ENCODE results near the gene TRIM24. TPM values are rescaled to one million over a fixed set of nuclear protein-coding genes. Genes with fewer than 3 reads are reported as not detected.

Gene TRIM24
- total RNA-seq, 6 experiments from 2014 or later, result 7.9 to 11.2 (median 9.9) TPM

- DNase-seq, result no peak
- H3K36me3 Mint-ChIP-seq (ENCODE audit: low read depth), result peaks cover 5% of the 10 kb centered on the region; the same call in 1 of the 2 replicates
- H3K27me3 Mint-ChIP-seq (ENCODE audit: insufficient read depth), result no peaks in the 10 kb centered on the region
- no peak overlapping the region for H3K4me3 Mint-ChIP-seq
- H3K27ac Mint-ChIP-seq, result no peak overlapping the region
- no peak for TF ChIP-seq CTCF (IDR thresholded peaks at IDR 0.05)
- peaks cover 11% of the 10 kb centered on the region for H3K4me1 Mint-ChIP-seq (ENCODE audit: low read depth)
- H3K9me3 Mint-ChIP-seq, result no peaks in the 10 kb centered on the region
Measured at GRCh38 chr7:138500892-138501291, 40.8 kb downstream of the TRIM24 start.

GRCh38 chr7:138502023-138502767, 42.1 kb downstream of the TRIM24 start:
- H3K9me3 Mint-ChIP-seq, result no peaks in the 10 kb centered on the region
- no peak overlapping the region for H3K4me3 Mint-ChIP-seq
- TF ChIP-seq CTCF (IDR thresholded peaks at IDR 0.05), result no peak
- no peak for DNase-seq
- peaks cover 11% of the 10 kb centered on the region for H3K4me1 Mint-ChIP-seq (ENCODE audit: low read depth)
- H3K27ac Mint-ChIP-seq, result no peak overlapping the region
- no peaks in the 10 kb centered on the region for H3K27me3 Mint-ChIP-seq (ENCODE audit: insufficient read depth)
- peaks cover 5% of the 10 kb centered on the region; the same call in 1 of the 2 replicates for H3K36me3 Mint-ChIP-seq (ENCODE audit: low read depth)

- no peak overlapping the region for H3K4me3 Mint-ChIP-seq
- no peak overlapping the region for H3K27ac Mint-ChIP-seq
- DNase-seq, result no peak
- H3K36me3 Mint-ChIP-seq (ENCODE audit: low read depth), result peaks cover 5% of the 10 kb centered on the region; the same call in 1 of the 2 replicates
- TF ChIP-seq CTCF (IDR thresholded peaks at IDR 0.05), result no peak
- H3K27me3 Mint-ChIP-seq (ENCODE audit: insufficient read depth), result no peaks in the 10 kb centered on the region
- H3K4me1 Mint-ChIP-seq (ENCODE audit: low read depth), result peaks cover 16% of the 10 kb centered on the region
- no peaks in the 10 kb centered on the region for H3K9me3 Mint-ChIP-seq
Measured at GRCh38 chr7:138505361-138505873, 45.4 kb downstream of the TRIM24 start.

GRCh38 chr7:138506764-138507163, 46.7 kb downstream of the TRIM24 start:
- Mint-ChIP-seq H3K36me3 (ENCODE audit: low read depth) (peaks cover 9% of the 10 kb centered on the region), H3K9me3 (no peaks in the 10 kb centered on the region), H3K4me3 (no peak overlapping the region), H3K27ac (no peak overlapping the region), H3K4me1 (ENCODE audit: low read depth) (peaks cover 14% of the 10 kb centered on the region), H3K27me3 (ENCODE audit: insufficient read depth) (no peaks in the 10 kb centered on the region)
- no peak for TF ChIP-seq CTCF (IDR thresholded peaks at IDR 0.05)
- DNase-seq, result no peak

GRCh38 chr7:138510003-138510402, 49.9 kb downstream of the TRIM24 start:
- H3K4me1 Mint-ChIP-seq (ENCODE audit: low read depth), result peaks cover 5% of the 10 kb centered on the region; the same call in 1 of the 2 replicates
- H3K36me3 Mint-ChIP-seq (ENCODE audit: low read depth), result peaks cover 23% of the 10 kb centered on the region
- no peaks in the 10 kb centered on the region for H3K27me3 Mint-ChIP-seq (ENCODE audit: insufficient read depth)
- H3K9me3 Mint-ChIP-seq, result 0 out of 2 replicates have a peak, but pooled peaks cover 3% of the 10 kb centered on the region
- no peak overlapping the region for H3K4me3 Mint-ChIP-seq
- no peak for TF ChIP-seq CTCF (IDR thresholded peaks at IDR 0.05)
- no peak overlapping the region for H3K27ac Mint-ChIP-seq
- no peak for DNase-seq

All from HFFc6 (cell line).